ENCODE measurements around the gene DNM3.

The DNM3 gene

GRCh38 chr1:172215006-172215405 is 373.7 kb downstream of the DNM3 start:
- DNase-seq (ENCODE audit: low read depth in 2 of 2, low spot score in 1 of 2) = no peak

DNA sequence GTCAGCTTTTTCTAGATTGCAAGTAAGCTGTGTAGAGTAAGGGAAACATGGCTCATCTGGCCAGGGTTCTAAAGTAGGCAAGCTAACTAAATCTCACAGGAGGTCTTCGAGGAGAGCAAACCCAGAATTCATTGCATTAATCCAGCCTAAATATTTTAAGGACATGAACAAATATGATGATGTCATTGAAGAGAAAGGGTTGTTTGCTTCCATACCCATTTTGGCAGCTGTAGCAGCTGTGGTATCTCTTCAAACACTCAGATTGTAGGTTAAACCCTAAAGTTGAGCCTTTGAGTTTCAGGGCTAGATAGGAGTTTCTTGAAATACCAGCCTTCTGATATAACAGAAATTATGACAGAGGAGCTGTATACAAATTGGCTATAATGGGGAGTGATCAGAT is 378.7 kb downstream of the DNM3 start:
- DNase-seq (ENCODE audit: low read depth in 2 of 2, low spot score in 1 of 2) = no peak

- DNase-seq (ENCODE audit: low read depth in 2 of 2, low spot score in 1 of 2) = no peak
These were observed 379.1 kb downstream of the DNM3 start for GRCh38 chr1:172220376-172220775.

- no peak for DNase-seq (ENCODE audit: low read depth in 2 of 2, low spot score in 1 of 2)
These were observed 380.1 kb downstream of the DNM3 start for GRCh38 chr1:172221436-172221835.

GRCh38 chr1:172224871-172225270 is 383.6 kb downstream of the DNM3 start:
- DNase-seq (ENCODE audit: low read depth in 2 of 2, low spot score in 1 of 2) = no peak

DNA sequence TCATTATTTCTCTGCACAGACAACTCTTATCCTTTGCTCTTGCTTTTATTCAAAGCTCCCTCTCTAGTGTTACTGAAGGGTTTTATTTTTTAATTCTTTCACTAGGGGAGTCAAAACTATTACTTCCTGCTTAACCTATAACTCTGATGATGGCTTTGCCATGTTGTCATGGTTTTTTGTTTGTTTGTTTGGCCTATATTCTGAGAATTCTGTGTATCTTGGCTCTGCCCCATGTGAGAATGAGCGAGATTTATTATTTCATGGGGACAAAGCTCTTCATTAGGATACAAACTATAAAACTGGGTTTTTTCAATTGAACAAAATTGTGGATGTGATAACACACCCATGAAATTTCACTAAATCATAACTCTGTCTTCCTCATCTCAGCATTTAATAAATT is 388.6 kb downstream of the DNM3 start:
- no peak for DNase-seq (ENCODE audit: low read depth in 2 of 2, low spot score in 1 of 2)

GRCh38 chr1:172230526-172230925 is 389.2 kb downstream of the DNM3 start:
- no peak for DNase-seq (ENCODE audit: low read depth in 2 of 2, low spot score in 1 of 2)

DNA sequence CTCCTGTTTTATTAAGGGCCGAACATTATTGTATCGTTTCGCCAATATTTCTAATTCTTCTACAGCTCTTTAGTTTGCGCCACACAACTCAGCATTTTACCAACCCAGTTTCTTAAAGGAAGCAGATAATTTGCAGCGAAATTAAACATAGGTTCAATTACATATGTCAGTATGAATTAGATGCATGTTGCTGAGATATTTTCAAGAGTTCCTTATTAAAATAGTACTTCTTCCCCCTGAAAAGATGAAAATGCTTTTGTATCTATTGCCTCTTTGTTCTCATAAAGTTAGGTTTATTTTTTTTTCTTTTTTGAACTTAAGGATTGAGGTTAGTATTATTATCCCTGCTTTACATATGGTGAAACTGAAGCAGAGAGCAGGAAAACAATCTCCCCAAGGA is 395.7 kb downstream of the DNM3 start:
- DNase-seq (ENCODE audit: low read depth in 2 of 2, low spot score in 1 of 2) = no peak

DNA sequence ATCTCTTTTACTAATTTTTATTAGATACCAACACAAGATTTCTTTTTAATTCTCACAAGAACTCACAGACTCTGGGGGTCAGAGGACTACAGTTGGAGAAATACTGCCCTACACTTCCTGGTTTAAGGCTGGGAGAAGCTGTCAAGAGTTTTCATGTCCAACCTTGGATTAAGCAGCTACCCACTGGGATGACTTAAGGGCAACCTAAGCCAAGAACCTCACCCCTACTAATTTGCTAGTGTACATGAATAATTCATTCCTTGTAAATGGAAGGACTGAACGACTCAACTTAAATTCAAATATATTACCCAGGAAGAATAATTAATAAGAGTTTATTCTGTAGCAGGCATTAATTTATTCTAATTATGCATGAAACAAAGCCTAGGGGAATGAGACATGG is 396.9 kb downstream of the DNM3 start:
- no peak for DNase-seq (ENCODE audit: low read depth in 2 of 2, low spot score in 1 of 2)

GRCh38 chr1:172238965-172239364 is 397.7 kb downstream of the DNM3 start:
- DNase-seq (ENCODE audit: low read depth in 2 of 2, low spot score in 1 of 2) = no peak

DNA sequence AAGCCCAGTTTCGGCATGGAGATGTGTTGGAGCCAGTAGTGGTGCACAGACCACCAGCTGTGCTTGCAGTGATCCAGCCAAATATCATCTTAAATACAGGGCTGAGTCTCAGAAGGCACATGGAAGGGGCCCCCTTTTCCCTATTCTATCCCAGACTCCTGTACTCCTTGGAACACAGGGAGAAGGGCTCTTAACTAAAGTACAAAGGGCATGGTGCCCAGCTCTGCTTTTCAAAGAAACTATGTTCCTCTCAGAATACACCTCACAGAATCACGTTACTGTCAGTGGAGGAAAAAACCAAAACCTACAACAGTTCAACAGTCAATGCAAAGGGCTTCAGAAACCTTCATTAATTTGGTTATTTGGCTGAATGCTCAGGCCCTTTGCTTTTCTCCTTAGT is 398.6 kb downstream of the DNM3 start:
- no peak for DNase-seq (ENCODE audit: low read depth in 2 of 2, low spot score in 1 of 2)

- DNase-seq (ENCODE audit: low read depth in 2 of 2, low spot score in 1 of 2) = no peak
These were observed 400.2 kb downstream of the DNM3 start for GRCh38 chr1:172241540-172241939.

- no peak for DNase-seq (ENCODE audit: low read depth in 2 of 2, low spot score in 1 of 2)
These were observed 403.6 kb downstream of the DNM3 start for GRCh38 chr1:172244865-172245264.

DNA sequence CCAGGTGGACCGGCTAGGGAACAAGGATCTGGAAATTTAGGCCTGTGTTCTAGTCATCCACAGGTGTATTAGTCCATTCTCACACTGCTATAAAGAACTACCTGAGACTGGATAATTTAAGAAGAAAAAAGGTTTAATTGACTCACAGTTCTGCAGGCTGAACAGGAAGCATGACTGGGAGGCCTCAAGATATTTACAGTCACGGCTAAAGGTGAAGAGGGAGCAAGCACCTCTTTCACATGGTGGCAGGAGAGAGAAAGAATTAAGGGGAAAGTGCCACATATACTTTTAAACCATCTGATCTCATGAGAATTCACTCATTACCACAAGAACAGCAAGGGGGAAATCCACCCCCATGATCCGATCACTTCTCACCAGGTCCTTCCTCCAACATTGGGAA is 404.5 kb downstream of the DNM3 start:
- no peak for DNase-seq (ENCODE audit: low read depth in 2 of 2, low spot score in 1 of 2)

DNA sequence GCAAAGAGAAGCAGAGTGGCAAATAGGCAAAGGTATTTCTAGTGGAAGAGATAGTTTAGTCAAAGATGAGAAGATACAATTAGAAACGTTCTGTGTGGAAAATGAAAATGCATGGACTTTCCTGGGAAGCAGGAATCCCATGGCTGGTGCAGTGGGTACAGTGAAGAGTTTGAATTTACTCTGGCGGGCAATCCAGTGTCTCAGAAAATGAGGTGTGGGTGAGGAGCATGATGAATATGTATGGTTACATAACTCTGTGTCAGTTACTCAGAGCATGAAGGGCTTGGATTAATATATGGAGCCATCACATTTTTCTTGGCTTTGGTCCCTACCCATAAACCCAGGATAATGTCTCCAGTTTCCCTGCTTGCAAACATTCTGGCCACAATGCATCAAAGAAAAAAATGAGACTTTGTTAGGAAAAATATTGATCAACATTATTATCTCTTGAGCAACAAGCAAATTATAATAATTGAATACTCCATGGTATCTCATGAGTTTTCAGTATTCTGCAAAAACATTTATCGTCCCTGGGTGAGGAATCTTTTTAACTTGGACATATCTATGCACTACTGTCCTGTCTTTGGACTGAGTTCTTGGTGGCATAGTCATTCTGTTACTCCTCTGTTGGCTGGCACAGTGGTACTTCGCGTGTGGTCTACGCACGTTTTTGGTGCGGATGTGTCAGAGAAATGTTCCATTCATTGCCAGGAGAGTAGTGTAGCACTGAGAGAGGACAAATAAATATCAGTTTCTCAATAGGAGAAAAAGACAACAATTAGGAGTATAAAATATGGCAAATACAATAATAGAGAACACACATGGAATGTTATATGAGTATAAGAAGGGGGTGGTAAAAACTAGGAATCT is 405.5 kb downstream of the DNM3 start:
- DNase-seq (ENCODE audit: low read depth in 2 of 2, low spot score in 1 of 2) = no peak

DNA sequence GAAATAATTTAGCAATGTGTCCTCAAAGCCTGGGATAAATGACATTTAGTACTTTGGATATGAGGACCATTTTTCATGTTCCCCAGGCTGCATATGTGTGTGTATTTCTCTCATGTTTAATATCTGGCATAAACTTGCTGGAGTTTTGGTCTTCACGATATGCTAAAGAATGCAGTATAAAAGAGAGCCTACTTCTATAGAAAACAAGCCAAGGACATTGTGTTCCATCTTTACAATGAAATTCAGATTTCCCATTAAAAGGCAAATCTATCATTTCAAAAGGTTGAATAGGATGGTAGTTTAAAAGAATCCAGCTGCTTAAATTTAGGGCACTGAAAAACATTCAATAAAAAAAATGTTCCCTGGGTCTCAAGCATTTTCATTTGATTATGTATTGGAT is 410.2 kb downstream of the DNM3 start:
- no peak for DNase-seq (ENCODE audit: low read depth in 2 of 2, low spot score in 1 of 2)

- DNase-seq (ENCODE audit: low read depth in 2 of 2, low spot score in 1 of 2) = no peak
These were observed 411.0 kb downstream of the DNM3 start for GRCh38 chr1:172252321-172252720.

- DNase-seq (ENCODE audit: low read depth in 2 of 2, low spot score in 1 of 2) = no peak
These were observed 411.7 kb downstream of the DNM3 start for GRCh38 chr1:172252958-172253357.

- no peak for DNase-seq (ENCODE audit: low read depth in 2 of 2, low spot score in 1 of 2)
These were observed 413.4 kb downstream of the DNM3 start for GRCh38 chr1:172254521-172255222.

DNA sequence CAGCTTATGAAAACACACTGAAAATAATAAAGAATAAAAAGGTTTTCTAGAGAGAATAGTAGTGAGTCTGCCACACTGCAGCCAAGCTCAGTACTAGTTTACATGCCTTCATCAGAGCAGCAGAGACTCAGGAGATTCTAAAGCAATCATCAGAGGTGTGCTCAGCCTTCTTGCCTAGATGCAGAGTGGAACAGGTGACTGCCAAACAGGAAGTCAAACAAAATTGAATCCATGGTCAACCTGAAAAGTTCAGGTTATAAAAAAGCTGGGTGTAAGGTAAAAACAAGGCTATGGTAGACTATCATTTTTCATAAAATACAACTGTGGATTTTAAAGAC is 413.9 kb downstream of the DNM3 start:
- no peak for DNase-seq (ENCODE audit: low read depth in 2 of 2, low spot score in 1 of 2)

- DNase-seq (ENCODE audit: low read depth in 2 of 2, low spot score in 1 of 2) = no peak
These were observed 424.6 kb downstream of the DNM3 start for GRCh38 chr1:172265905-172266304.

- DNase-seq (ENCODE audit: low read depth in 2 of 2, low spot score in 1 of 2) = no peak
These were observed 425.4 kb downstream of the DNM3 start for GRCh38 chr1:172266528-172267174.
